ENCODE measurements around the gene KHDC4. TPM values are rescaled to one million over a fixed set of nuclear protein-coding genes. Genes with fewer than 3 reads are reported as not detected.

KHDC4 gene
- total and polyA plus RNA-seq, 2 of the 4 experiments (the other 2 are of a cell fraction): 28.0 to 29.9 TPM

DNA sequence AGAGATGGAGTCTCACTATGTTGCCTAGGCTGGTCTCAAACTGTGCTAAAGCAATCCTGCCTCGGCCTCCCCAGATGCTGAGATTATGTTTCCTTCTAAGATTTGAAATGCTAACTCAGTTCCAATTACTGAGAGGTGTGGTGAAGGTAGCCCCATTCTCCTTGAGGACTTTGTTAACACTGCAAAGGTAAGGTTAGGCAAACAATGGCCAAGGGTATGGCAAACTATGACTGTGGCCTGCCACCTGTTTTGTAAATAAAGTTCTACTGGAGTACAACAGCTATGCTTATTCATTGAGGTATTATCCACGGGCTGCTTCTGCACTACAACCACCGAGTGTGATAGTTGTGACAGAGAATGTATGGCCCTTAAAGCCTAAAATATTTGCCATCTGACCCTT lies 13.5 kb downstream of the KHDC4 start:
- POLR2A ChIA-PET (ENCODE audit: unreplicated experiment): no interaction called here
- Histone ChIP-seq H3K56ac (ENCODE audit: extremely low read depth, insufficient read depth, low read length) (no peak overlapping the region), H3K4ac (ENCODE audit: low read depth, low read length) (no peak overlapping the region), H3K4me3 (ENCODE audit: insufficient read depth, low read depth, low read length) (no peak overlapping the region), H2BK5ac (ENCODE audit: low read depth, low read length, poor library complexity, severe bottlenecking) (no peak overlapping the region), H2BK20ac (ENCODE audit: low read depth, low read length) (no peak overlapping the region), H3K9me3 (ENCODE audit: control insufficient read depth, insufficient read depth, low read length) (no peaks in the 10 kb centered on the region), H3K4me1 (ENCODE audit: control insufficient read depth, insufficient read depth, low read length) (peaks cover 3% of the 10 kb centered on the region; the same call in 1 of the 2 replicates), H2BK15ac (ENCODE audit: low read depth, low read length) (no peak overlapping the region), H4K20me1 (ENCODE audit: insufficient read depth, low read length) (peaks cover 12% of the 10 kb centered on the region; the same call in 1 of the 2 replicates), H3K27me3 (ENCODE audit: control insufficient read depth, insufficient read depth, low read length) (no peaks in the 10 kb centered on the region), H3K9me1 (ENCODE audit: insufficient read depth, low read length) (peaks cover 4% of the 10 kb centered on the region; the same call in 1 of the 2 replicates), H3K9ac (ENCODE audit: low read depth, low read length) (no peak overlapping the region), H2AK9ac (replicated peaks; ENCODE audit: low read depth, low read length, poor library complexity) (no peak overlapping the region), H2AK5ac (ENCODE audit: low read depth, low read length) (no peak overlapping the region), H3K14ac (replicated peaks; ENCODE audit: low read depth, low read length) (no peak overlapping the region), H3K23ac (ENCODE audit: low read depth, low read length) (no peak overlapping the region), H3K18ac (ENCODE audit: low read depth, low read length) (no peak overlapping the region), H2AFZ (replicated peaks; ENCODE audit: low read length, poor library complexity) (no peak overlapping the region), H3K36me3 (ENCODE audit: control insufficient read depth, insufficient read depth, low read length) (peaks cover 60% of the 10 kb centered on the region), H4K5ac (ENCODE audit: low read depth, low read length) (no peak overlapping the region), H4K91ac (ENCODE audit: insufficient read depth, low read depth, low read length) (no peak overlapping the region), H4K8ac (ENCODE audit: low read depth in 2 of 2, low read length in 2 of 2) (no peak overlapping the region), H2BK120ac (ENCODE audit: low read depth, low read length) (no peak overlapping the region), H3K4me2 (ENCODE audit: low read depth, low read length) (no peak overlapping the region), H3K27ac (ENCODE audit: insufficient read depth, low read length) (no peak overlapping the region), H3K79me1 (ENCODE audit: low read depth in 1 of 2, low read length in 2 of 2) (peaks cover 26 to 37% of the 10 kb centered on the region in 2 experiments)
- DNase-seq: no peak
- CTCF ChIA-PET: no interaction called here
- no peak for ATAC-seq (ENCODE audit: low read depth)
- dilution Hi-C loops (cut with HindIII; ENCODE audit: low sequenced_read_pairs, unreplicated experiment) (no loop called here), in situ Hi-C loops (cut with MboI; ENCODE audit: low sequenced_read_pairs) (no loop called here), intact Hi-C loops (cut with micrococcal nuclease) (no loop called here)
- TF ChIP-seq RFX5 (IDR thresholded peaks at IDR 0.05; ENCODE audit: low read depth, low read length) (no peak), CHD1 (IDR thresholded peaks at IDR 0.05; ENCODE audit: low read depth, low read length) (no peak)
- TF ChIP-seq, protein P1, sequence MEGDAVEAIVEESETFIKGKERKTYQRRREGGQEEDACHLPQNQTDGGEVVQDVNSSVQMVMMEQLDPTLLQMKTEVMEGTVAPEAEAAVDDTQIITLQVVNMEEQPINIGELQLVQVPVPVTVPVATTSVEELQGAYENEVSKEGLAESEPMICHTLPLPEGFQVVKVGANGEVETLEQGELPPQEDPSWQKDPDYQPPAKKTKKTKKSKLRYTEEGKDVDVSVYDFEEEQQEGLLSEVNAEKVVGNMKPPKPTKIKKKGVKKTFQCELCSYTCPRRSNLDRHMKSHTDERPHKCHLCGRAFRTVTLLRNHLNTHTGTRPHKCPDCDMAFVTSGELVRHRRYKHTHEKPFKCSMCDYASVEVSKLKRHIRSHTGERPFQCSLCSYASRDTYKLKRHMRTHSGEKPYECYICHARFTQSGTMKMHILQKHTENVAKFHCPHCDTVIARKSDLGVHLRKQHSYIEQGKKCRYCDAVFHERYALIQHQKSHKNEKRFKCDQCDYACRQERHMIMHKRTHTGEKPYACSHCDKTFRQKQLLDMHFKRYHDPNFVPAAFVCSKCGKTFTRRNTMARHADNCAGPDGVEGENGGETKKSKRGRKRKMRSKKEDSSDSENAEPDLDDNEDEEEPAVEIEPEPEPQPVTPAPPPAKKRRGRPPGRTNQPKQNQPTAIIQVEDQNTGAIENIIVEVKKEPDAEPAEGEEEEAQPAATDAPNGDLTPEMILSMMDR (conservative IDR thresholded peaks at IDR 0.05; ENCODE audit: low read depth, low read length): no peak
- no TSS peak for BruUV-seq (replicated peaks)
- no CpG with 5 or more reads among the region's 3 CpGs for WGBS, 2 experiments (ENCODE audit: extremely low coverage in 2 of 2, insufficient read length in 1 of 2)

Measured in IMR-90 (cell line).